ENCODE data around the gene DYNLL2. TPM values are rescaled to one million over a fixed set of nuclear protein-coding genes. Genes with fewer than 3 reads are reported as not detected.
"Not testable (repeated sequence)": the region's sequence is repeated elsewhere in the genome, so short reads cannot be mapped to it uniquely, and the experiment has no call there.

DYNLL2 gene
- total and polyA plus RNA-seq, 3 experiments from 2014 or later = 1.4 to 41.0 (median 40.3) TPM

DNA sequence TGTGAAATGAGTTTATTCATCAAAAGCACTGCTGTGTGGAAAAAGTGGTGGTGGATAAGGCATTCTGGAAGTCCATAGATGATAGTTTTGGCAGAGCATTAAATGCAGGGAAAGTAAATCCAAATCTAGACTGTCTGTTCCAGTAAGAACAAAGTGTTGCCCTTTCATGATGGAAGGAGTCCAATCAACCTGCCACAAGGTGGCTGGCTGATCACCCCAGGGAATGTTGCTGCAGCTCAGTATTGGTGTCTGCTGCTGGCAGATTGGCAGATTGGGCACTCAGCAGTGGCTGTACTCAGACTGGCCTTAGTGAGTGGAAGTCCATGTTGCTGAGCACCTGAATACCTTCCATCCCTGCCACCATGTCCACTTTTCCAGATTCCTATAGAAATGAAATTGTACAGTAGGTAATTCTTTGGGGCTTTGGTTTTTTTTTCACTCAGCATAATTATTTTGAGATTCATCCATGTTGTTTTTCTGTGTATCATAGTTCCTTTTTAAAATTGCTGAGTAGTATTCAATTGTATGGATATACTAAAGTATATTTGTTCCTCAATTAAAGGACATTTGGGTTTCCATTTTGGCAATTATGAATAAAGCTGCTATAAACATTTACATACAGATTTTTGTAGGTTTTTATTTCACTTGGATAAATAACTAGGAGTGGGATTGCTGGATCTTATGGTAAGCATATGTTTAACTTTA is 14.3 kb downstream of the DYNLL2 start:
- Mint-ChIP-seq H3K36me3 (peaks cover 0 to 28% (median 2%) of the 10 kb centered on the region in 3 donors), H3K27me3 (peaks cover 0 to 3% of the 10 kb centered on the region in 2 donors), H3K27ac (peak overlapping the region in 1 of 8 donors; percentile 10), H3K4me1 (peaks cover 8 to 25% (median 15%) of the 10 kb centered on the region in 3 donors), H3K4me3 (no peak overlapping the region), H3K9me3 (no peaks in the 10 kb centered on the region)
- peaks cover 5% of the 10 kb centered on the region for H3K36me3 ChIP-seq (ENCODE audit: insufficient read depth, low read length)
- DNase-seq = no peak
- no peak overlapping the region for H3K27ac ChIP-seq (ENCODE audit: low read depth, low read length)
- no peaks in the 10 kb centered on the region for H3K9me3 ChIP-seq (ENCODE audit: low read length)
- no peaks in the 10 kb centered on the region for H3K27me3 ChIP-seq (ENCODE audit: insufficient read depth, low read length, poor library complexity, severe bottlenecking)
- CTCF ChIA-PET = interaction anchor here (1.2 to 1.4 kb wide), 2 partner anchors 22 to 98 kb away, joined by 3 read pairs; no protein-coding TSS in a partner anchor
- POLR2A ChIA-PET = no interaction called here
- no peaks in the 10 kb centered on the region for H3K4me1 ChIP-seq (ENCODE audit: insufficient read depth, low read length)
- H3K4me3 ChIP-seq (ENCODE audit: low read length) = no peak overlapping the region

DNA sequence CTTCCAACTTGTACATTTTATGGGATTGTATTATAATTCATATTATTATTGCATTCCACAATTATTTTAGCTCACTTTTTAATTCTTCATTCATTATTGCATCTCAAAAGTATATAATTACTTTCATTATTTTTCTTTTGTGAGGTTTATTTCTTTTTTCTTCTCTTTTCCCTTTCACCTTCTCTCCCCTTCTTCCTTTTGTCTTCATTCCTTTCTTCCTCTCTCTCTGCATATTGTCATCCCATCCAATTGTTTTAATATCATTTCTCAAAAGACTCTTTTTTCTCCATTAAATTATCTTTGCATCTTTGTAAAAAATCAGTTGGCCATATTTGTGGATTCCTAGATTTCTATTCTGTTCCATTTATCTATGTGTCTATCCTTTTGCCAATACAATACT is 17.3 kb downstream of the DYNLL2 start:
- CTCF ChIA-PET = interaction anchor here (1.9 kb wide), 1 partner anchor 72 kb away, joined by 6 read pairs; no protein-coding TSS in a partner anchor
- no peaks in the 10 kb centered on the region for H3K9me3 Mint-ChIP-seq

DNA sequence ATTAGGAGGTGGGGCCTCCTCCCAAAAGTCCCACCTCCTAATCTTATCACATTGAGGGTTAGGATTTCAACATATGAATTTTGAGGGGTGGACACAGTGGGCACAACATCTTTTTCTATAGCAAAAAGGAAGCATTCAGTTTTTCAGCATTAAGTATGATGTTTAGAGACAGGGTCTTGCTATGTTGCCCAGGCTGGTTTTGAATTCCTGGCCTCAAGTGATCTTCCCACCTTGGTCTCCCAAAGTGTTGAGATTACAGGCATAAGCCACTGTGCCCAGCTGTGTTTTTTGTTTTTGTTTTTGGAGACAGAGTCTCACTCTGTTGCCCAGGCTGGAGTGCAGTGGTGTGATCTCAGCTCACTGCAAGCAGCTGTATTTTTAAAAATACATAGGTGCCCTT is 18.7 kb downstream of the DYNLL2 start:
- H3K27me3 Mint-ChIP-seq; H3K27ac ChIP-seq (ENCODE audit: low read depth, low read length); H3K9me3 ChIP-seq (ENCODE audit: low read length); H3K36me3 ChIP-seq (ENCODE audit: insufficient read depth, low read length); H3K4me3 Mint-ChIP-seq; H3K36me3 Mint-ChIP-seq; DNase-seq; H3K4me3 ChIP-seq (ENCODE audit: low read length); H3K27me3 ChIP-seq (ENCODE audit: insufficient read depth, low read length, poor library complexity, severe bottlenecking); POLR2A ChIA-PET; H3K9me3 Mint-ChIP-seq; H3K4me1 ChIP-seq (ENCODE audit: insufficient read depth, low read length): not testable (repeated sequence)
- peak overlapping the region in 1 of 8 donors; percentile 21 for H3K27ac Mint-ChIP-seq
- peaks cover 2 to 12% (median 4%) of the 10 kb centered on the region in 3 donors for H3K4me1 Mint-ChIP-seq
- CTCF ChIA-PET = interaction anchor here (1.3 to 1.9 kb wide), 3 partner anchors 11 to 70 kb away, joined by 3 to 6 read pairs (median 4); no protein-coding TSS in a partner anchor

More for the DNA sequence above, 17.3 kb downstream of the DYNLL2 start:
- H3K27ac ChIP-seq (ENCODE audit: low read depth, low read length) = no peak overlapping the region
- Mint-ChIP-seq H3K27ac (no peak overlapping the region), H3K4me3 (no peak overlapping the region), H3K4me1 (peaks cover 2 to 12% (median 4%) of the 10 kb centered on the region in 3 donors), H3K27me3 (peaks cover 0 to 3% of the 10 kb centered on the region in 2 donors), H3K36me3 (peaks cover 0 to 3% (median 2%) of the 10 kb centered on the region in 3 donors)
- no peaks in the 10 kb centered on the region for H3K9me3 ChIP-seq (ENCODE audit: low read length)
- H3K4me1 ChIP-seq (ENCODE audit: insufficient read depth, low read length) = no peaks in the 10 kb centered on the region
- no peaks in the 10 kb centered on the region for H3K27me3 ChIP-seq (ENCODE audit: insufficient read depth, low read length, poor library complexity, severe bottlenecking)
- no peak overlapping the region for H3K4me3 ChIP-seq (ENCODE audit: low read length)
- POLR2A ChIA-PET = no interaction called here
- no peak for DNase-seq
- no peaks in the 10 kb centered on the region for H3K36me3 ChIP-seq (ENCODE audit: insufficient read depth, low read length)

DNA sequence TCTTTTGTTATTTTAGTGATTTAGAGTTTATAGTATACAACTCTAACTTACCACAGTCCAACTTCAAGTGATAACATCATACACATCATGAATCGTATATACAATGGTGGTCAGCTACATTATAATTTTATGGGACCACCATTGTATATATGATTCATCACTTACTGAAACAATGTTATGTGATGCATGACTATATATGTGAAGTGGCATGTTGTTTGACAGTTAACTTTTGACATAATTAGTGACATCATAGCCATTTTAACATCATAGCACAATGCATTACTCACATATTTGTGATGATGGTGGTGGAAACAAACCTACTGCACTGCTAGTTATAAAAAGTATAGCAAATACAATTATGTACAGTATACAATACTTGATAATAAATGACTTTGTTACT is 21.9 kb downstream of the DYNLL2 start:
- no peaks in the 10 kb centered on the region for H3K36me3 ChIP-seq (ENCODE audit: insufficient read depth, low read length)
- H3K9me3 ChIP-seq (ENCODE audit: low read length) = no peaks in the 10 kb centered on the region
- H3K27me3 Mint-ChIP-seq = peaks cover 0 to 3% of the 10 kb centered on the region in 2 donors
- H3K9me3 Mint-ChIP-seq = no peaks in the 10 kb centered on the region
- H3K4me3 ChIP-seq (ENCODE audit: low read length) = no peak overlapping the region
- ChIA-PET CTCF (no interaction called here), POLR2A (no interaction called here)
- no peak for DNase-seq
- no peak overlapping the region for H3K27ac ChIP-seq (ENCODE audit: low read depth, low read length)
- H3K27me3 ChIP-seq (ENCODE audit: insufficient read depth, low read length, poor library complexity, severe bottlenecking) = no peaks in the 10 kb centered on the region
- H3K4me1 Mint-ChIP-seq = peaks cover 0 to 2% (median 0%) of the 10 kb centered on the region in 3 donors
- H3K36me3 Mint-ChIP-seq = no peaks in the 10 kb centered on the region
- H3K4me1 ChIP-seq (ENCODE audit: insufficient read depth, low read length) = no peaks in the 10 kb centered on the region
- no peak overlapping the region for H3K27ac Mint-ChIP-seq
- no peak overlapping the region for H3K4me3 Mint-ChIP-seq

DNA sequence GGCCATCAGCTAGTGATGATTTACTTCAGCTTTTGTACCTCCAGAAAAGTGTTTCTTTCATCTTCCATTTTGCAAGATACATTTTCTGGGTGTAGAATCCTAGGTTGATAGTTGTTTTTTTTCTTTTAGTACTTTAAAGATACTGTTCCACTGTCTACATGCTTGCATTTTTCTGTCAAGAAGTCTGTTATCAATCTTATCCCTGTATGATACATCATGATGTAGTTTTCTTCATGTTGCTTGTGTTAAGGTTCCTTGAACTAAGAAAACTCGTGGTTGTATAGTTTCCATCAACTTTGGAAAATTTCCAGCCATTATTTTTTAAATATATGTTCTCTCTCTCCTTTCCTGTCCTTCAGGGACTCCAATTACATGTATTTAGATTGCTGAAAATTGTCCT is 24.1 kb downstream of the DYNLL2 start:
- Histone ChIP-seq H3K27me3 (ENCODE audit: insufficient read depth, low read length, poor library complexity, severe bottlenecking) (no peaks in the 10 kb centered on the region), H3K9me3 (ENCODE audit: low read length) (no peaks in the 10 kb centered on the region), H3K27ac (ENCODE audit: low read depth, low read length) (no peak overlapping the region), H3K36me3 (ENCODE audit: insufficient read depth, low read length) (no peaks in the 10 kb centered on the region), H3K4me1 (ENCODE audit: insufficient read depth, low read length) (no peaks in the 10 kb centered on the region), H3K4me3 (ENCODE audit: low read length) (no peak overlapping the region)
- POLR2A ChIA-PET = no interaction called here
- H3K4me1 Mint-ChIP-seq = no peaks in the 10 kb centered on the region
- H3K27me3 Mint-ChIP-seq = peaks cover 2 to 10% of the 10 kb centered on the region in 2 donors
- no peaks in the 10 kb centered on the region for H3K36me3 Mint-ChIP-seq
- H3K9me3 Mint-ChIP-seq = no peaks in the 10 kb centered on the region
- DNase-seq = no peak
- CTCF ChIA-PET = no interaction called here
- no peak overlapping the region for H3K4me3 Mint-ChIP-seq
- H3K27ac Mint-ChIP-seq = no peak overlapping the region

DNA sequence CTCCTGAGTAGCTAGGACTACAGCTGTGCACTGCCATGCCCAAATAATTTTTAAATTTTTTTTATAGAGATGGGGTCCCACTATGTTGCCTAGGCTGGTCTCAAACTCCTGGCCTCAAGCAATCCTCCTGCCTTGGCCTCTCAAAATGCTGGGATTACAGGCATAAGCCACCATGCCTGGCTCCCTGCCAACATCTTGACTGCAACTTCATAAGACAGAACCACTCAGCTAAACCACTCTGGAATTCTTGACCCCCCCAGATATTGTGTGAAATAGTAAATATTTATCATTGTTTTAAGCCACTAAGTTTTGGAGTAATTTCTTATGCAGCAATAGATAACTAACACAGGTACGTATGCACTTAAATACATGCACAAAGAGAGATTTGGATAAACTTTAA is 26.0 kb downstream of the DYNLL2 start:
- Histone ChIP-seq H3K27ac (ENCODE audit: low read depth, low read length) (no peak overlapping the region), H3K4me3 (ENCODE audit: low read length) (no peak overlapping the region), H3K9me3 (ENCODE audit: low read length) (no peaks in the 10 kb centered on the region), H3K4me1 (ENCODE audit: insufficient read depth, low read length) (no peaks in the 10 kb centered on the region), H3K27me3 (ENCODE audit: insufficient read depth, low read length, poor library complexity, severe bottlenecking) (no peaks in the 10 kb centered on the region), H3K36me3 (ENCODE audit: insufficient read depth, low read length) (no peaks in the 10 kb centered on the region)
- Mint-ChIP-seq H3K36me3 (no peaks in the 10 kb centered on the region), H3K27ac (no peak overlapping the region), H3K4me1 (peaks cover 0 to 4% (median 1%) of the 10 kb centered on the region in 3 donors), H3K27me3 (peaks cover 2 to 15% of the 10 kb centered on the region in 2 donors), H3K9me3 (no peaks in the 10 kb centered on the region), H3K4me3 (no peak overlapping the region)
- CTCF ChIA-PET = interaction anchor here (1.2 kb wide), 1 partner anchor 250 kb away, joined by 3 read pairs; no protein-coding TSS in a partner anchor
- POLR2A ChIA-PET = no interaction called here
- no peak for DNase-seq

DNA sequence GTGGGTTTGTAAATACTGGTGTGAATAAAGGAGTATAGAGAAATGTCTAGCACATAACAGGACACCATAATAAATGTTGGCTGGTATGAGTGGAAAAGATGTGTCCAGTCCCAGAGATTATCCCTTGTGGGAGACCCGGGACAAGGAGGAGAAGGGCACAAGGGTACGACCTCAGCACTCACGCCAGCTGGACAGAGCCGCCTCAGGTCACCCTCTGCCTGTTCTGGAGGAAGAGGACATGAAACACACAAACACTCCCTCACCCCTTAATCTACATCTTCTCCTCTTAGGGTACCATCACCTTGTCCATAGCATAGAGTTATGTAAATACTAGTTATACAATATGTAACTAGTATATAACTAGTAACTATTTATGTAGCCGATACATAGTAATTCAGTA is 26.8 kb downstream of the DYNLL2 start:
- peaks cover 0 to 4% (median 1%) of the 10 kb centered on the region in 3 donors for H3K4me1 Mint-ChIP-seq
- no peaks in the 10 kb centered on the region for H3K9me3 Mint-ChIP-seq
- H3K4me3 Mint-ChIP-seq = no peak overlapping the region
- no peaks in the 10 kb centered on the region for H3K36me3 ChIP-seq (ENCODE audit: insufficient read depth, low read length)
- no peak overlapping the region for H3K27ac Mint-ChIP-seq
- peaks cover 5 to 15% of the 10 kb centered on the region in 2 donors for H3K27me3 Mint-ChIP-seq
- no peak overlapping the region for H3K27ac ChIP-seq (ENCODE audit: low read depth, low read length)
- no peak overlapping the region for H3K4me3 ChIP-seq (ENCODE audit: low read length)
- ChIA-PET POLR2A (no interaction called here), CTCF (interaction anchor here (1.2 kb wide), 1 partner anchor 251 kb away, joined by 3 read pairs; no protein-coding TSS in a partner anchor)
- DNase-seq = no peak
- no peaks in the 10 kb centered on the region for H3K36me3 Mint-ChIP-seq
- H3K4me1 ChIP-seq (ENCODE audit: insufficient read depth, low read length) = no peaks in the 10 kb centered on the region
- no peaks in the 10 kb centered on the region for H3K9me3 ChIP-seq (ENCODE audit: low read length)
- no peaks in the 10 kb centered on the region for H3K27me3 ChIP-seq (ENCODE audit: insufficient read depth, low read length, poor library complexity, severe bottlenecking)

DNA sequence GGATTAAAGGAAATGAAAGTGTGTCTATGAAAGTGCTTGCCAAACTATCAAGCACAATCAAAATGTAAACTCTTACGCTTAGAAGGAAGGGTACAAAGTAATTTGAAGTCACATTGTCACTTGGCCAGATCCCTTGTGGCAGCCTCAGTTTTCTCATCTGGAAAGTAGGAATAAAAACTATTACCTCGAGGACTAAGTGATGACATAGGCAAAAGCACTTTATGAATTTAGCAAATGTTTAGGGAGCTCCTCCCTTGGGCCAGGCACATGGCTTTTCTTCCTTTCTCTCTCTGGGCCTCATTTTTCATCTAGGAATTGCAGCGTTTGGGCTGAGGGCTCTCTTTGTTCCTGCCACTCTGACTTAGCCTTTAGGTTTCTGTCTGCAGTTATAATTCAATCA is 28.5 kb downstream of the DYNLL2 start:
- no peak for DNase-seq
- Mint-ChIP-seq H3K27ac (no peak overlapping the region), H3K4me1 (peaks cover 0 to 4% (median 1%) of the 10 kb centered on the region in 3 donors), H3K9me3 (no peaks in the 10 kb centered on the region), H3K27me3 (peaks cover 9 to 32% of the 10 kb centered on the region in 2 donors), H3K4me3 (no peak overlapping the region), H3K36me3 (no peaks in the 10 kb centered on the region)
- no peaks in the 10 kb centered on the region for H3K36me3 ChIP-seq (ENCODE audit: insufficient read depth, low read length)
- no peaks in the 10 kb centered on the region for H3K4me1 ChIP-seq (ENCODE audit: insufficient read depth, low read length)
- CTCF ChIA-PET = interaction anchor here (1.1 to 2.3 kb wide), 6 partner anchors 28 to 256 kb away, joined by 3 to 10 read pairs (median 6); partner anchors contain the start of gene DYNLL2
- H3K27me3 ChIP-seq (ENCODE audit: insufficient read depth, low read length, poor library complexity, severe bottlenecking) = no peaks in the 10 kb centered on the region
- POLR2A ChIA-PET = no interaction called here
- H3K27ac ChIP-seq (ENCODE audit: low read depth, low read length) = no peak overlapping the region
- no peak overlapping the region for H3K4me3 ChIP-seq (ENCODE audit: low read length)
- no peaks in the 10 kb centered on the region for H3K9me3 ChIP-seq (ENCODE audit: low read length)
